Vagina (tissue), 2 donors: ENCODE measurements around the gene CNOT6. TPM values are rescaled to one million over a fixed set of nuclear protein-coding genes. Genes with fewer than 3 reads are reported as not detected.
A peak's percentile ranks its signal among the peaks of the same experiment; 100 is the strongest.

Source experiments
- DNase-seq, 2 donors: peaks; one replicate each; pipeline ENCODE4 v3.0.0-alpha.2; 2017; ENCODE audit errors: extremely low spot score in 2 of 2
- H3K27ac ChIP-seq: fragments of 200-600 bp; sonication (generic); one replicate; pipeline ENCODE4 v1.5.1; 2019
- H3K27me3 ChIP-seq: fragments of 200-600 bp; sonication (generic); one replicate; pipeline ENCODE4 v1.5.1; 2019
- H3K36me3 ChIP-seq, 2 donors: fragments of 200-600 bp; sonication (generic); one replicate each; pipeline ENCODE4 v1.5.1; 2017 to 2019
- H3K4me1 ChIP-seq: fragments of 200-600 bp; sonication (generic); one replicate; pipeline ENCODE4 v1.5.1; 2019
- H3K4me3 ChIP-seq, 2 donors: fragments of 200-600 bp; sonication (generic); 1 replicate in 1 of 2; 2 replicates in 1 of 2; pipeline ENCODE4 v1.5.1; 2016 to 2019
- H3K9me3 ChIP-seq: fragments of 200-600 bp; sonication (generic); one replicate; pipeline ENCODE4 v1.5.1; 2019
- POLR2A ChIP-seq, 2 donors: fragments of 450-650 bp; IDR thresholded peaks; one replicate each; pipeline ENCODE4 v1.6.1; 2017; ENCODE audit warnings: antibody characterized with exemption in 2 of 2, mild to moderate bottlenecking in 2 of 2, moderate library complexity in 2 of 2
- POLR2AphosphoS5 ChIP-seq, 2 donors: sonication (generic); formaldehyde crosslinking; IDR thresholded peaks; one replicate each; pipeline ENCODE4 v1.9.0; 2017; ENCODE audit warnings: antibody characterized with exemption in 2 of 2, mild to moderate bottlenecking in 2 of 2, low read depth in 1 of 2; ENCODE audit not compliant: insufficient read depth in 1 of 2
- intact Hi-C: fragments of 100-400 bp; cut with DNase I; formaldehyde crosslinking; loops from one replicate; pipeline ENCODE4 v1.15.1; 2023
- total RNA-seq: library from RNA; depleted of rRNA; stranded (reverse); fragments of >200 nt; gene quantifications from one replicate; pipeline ENCODE4 v1.2.3, GENCODE V29; 2016
- TF ChIP-seq, protein P1 (sequence below), 3 experiments: fragments of 450-650 bp in 2 of 3; fragments of 200-600 bp in 1 of 3; sonication (generic) in 1 of 3; IDR thresholded peaks; one replicate each; pipeline ENCODE4 v1.5.1; 2017 to 2019; ENCODE audit warnings: antibody characterized with exemption in 3 of 3, mild to moderate bottlenecking in 2 of 3, moderate library complexity in 2 of 3

CNOT6 gene
- total RNA-seq, 1 donor from 2014 or later = 21.4 TPM

DNA sequence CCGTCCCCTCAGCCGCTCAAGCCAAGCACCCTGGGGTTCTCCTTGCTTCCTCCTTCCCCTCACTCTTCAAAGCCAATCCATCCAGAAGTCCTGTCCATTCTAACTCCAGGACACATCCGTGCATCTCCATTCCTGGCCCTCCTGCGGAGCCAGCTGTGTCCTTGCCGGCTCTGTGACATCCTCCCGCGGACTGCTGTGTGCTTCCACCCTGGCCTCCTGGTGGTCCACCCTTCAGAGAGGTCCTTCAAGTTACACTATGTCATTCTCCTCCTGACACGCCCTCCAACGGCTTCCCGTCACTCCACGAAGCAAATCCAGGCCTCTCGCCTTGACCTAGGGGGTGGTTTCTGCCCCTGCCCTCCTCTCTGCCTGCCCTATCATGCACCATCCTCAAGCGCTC lies 110.1 kb downstream of the CNOT6 start:
- intact Hi-C loops = no loop called here
- TF ChIP-seq POLR2AphosphoS5 (IDR thresholded peaks at IDR 0.05; ENCODE audit: insufficient read depth in 1 of 2, low read depth in 1 of 2) (no peak), POLR2A (IDR thresholded peaks at IDR 0.05) (no peak)
- TF ChIP-seq, protein P1, sequence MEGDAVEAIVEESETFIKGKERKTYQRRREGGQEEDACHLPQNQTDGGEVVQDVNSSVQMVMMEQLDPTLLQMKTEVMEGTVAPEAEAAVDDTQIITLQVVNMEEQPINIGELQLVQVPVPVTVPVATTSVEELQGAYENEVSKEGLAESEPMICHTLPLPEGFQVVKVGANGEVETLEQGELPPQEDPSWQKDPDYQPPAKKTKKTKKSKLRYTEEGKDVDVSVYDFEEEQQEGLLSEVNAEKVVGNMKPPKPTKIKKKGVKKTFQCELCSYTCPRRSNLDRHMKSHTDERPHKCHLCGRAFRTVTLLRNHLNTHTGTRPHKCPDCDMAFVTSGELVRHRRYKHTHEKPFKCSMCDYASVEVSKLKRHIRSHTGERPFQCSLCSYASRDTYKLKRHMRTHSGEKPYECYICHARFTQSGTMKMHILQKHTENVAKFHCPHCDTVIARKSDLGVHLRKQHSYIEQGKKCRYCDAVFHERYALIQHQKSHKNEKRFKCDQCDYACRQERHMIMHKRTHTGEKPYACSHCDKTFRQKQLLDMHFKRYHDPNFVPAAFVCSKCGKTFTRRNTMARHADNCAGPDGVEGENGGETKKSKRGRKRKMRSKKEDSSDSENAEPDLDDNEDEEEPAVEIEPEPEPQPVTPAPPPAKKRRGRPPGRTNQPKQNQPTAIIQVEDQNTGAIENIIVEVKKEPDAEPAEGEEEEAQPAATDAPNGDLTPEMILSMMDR (IDR thresholded peaks at IDR 0.05) = no peak
- DNase-seq = no peak
- Histone ChIP-seq H3K27ac (no peak overlapping the region), H3K4me1 (no peaks in the 10 kb centered on the region), H3K4me3 (no peak overlapping the region), H3K9me3 (no peaks in the 10 kb centered on the region), H3K27me3 (no peaks in the 10 kb centered on the region), H3K36me3 (no peaks in the 10 kb centered on the region)

GRCh38 chr5:180605554-180606214 lies 111.5 kb downstream of the CNOT6 start:
- Histone ChIP-seq H3K27me3 (no peaks in the 10 kb centered on the region), H3K36me3 (no peaks in the 10 kb centered on the region), H3K9me3 (no peaks in the 10 kb centered on the region), H3K4me1 (no peaks in the 10 kb centered on the region), H3K4me3 (no peak overlapping the region), H3K27ac (no peak overlapping the region)
- no peak for DNase-seq
- intact Hi-C loops = no loop called here
- TF ChIP-seq, protein P1 (IDR thresholded peaks at IDR 0.05) = peak in 2 of 3 experiments; percentile 28 to 31
- no peak for TF ChIP-seq POLR2AphosphoS5 (IDR thresholded peaks at IDR 0.05; ENCODE audit: insufficient read depth in 1 of 2, low read depth in 1 of 2)

- no peak for TF ChIP-seq POLR2A (IDR thresholded peaks at IDR 0.05)
- no peak for TF ChIP-seq POLR2AphosphoS5 (IDR thresholded peaks at IDR 0.05; ENCODE audit: insufficient read depth in 1 of 2, low read depth in 1 of 2)
- TF ChIP-seq, protein P1 (IDR thresholded peaks at IDR 0.05) = no peak
- Histone ChIP-seq H3K36me3 (no peaks in the 10 kb centered on the region), H3K9me3 (no peaks in the 10 kb centered on the region), H3K27ac (no peak overlapping the region), H3K27me3 (no peaks in the 10 kb centered on the region), H3K4me1 (no peaks in the 10 kb centered on the region), H3K4me3 (no peak overlapping the region)
- DNase-seq = no peak
- intact Hi-C loops = no loop called here
Measured at GRCh38 chr5:180606215-180606785, 112.1 kb downstream of the CNOT6 start.

DNA sequence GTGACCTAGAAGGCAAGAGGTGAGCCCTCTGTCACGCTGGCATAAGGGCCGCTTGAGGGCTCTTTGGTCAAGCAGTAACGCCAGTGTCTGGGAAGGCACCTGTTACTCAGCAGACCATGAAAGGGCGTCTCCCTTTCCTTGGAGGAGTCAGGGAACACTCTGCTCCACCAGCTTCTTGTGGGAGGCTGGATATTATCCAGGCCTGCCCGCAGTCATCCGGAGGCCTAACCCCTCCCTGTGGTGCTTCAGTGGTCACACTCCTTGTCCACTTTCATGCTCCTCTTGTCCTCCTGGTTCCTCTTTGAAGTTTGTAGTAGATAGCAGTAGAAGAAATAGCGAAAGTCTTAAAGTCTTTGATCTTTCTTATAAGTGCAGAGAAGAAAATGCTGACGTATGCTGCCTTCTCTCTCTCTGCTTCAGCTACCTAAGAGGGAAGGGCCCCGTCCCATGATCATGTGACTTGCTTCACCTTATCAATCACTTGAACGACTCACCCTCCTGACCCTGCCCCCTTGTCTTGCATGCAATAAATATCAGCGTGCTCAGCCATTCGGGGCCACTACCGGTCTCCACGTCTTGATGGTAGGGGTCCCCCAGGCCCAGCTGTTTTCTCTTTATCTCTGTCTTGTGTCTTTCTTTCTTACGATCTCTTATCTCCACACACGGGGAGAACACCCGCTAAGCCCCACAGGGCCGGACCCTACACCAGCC lies 113.8 kb downstream of the CNOT6 start:
- Histone ChIP-seq H3K9me3 (no peaks in the 10 kb centered on the region), H3K36me3 (no peaks in the 10 kb centered on the region), H3K4me1 (no peaks in the 10 kb centered on the region), H3K27ac (no peak overlapping the region), H3K4me3 (no peak overlapping the region), H3K27me3 (no peaks in the 10 kb centered on the region)
- no peak for DNase-seq
- TF ChIP-seq POLR2AphosphoS5 (IDR thresholded peaks at IDR 0.05; ENCODE audit: insufficient read depth in 1 of 2, low read depth in 1 of 2) = no peak
- TF ChIP-seq POLR2A (IDR thresholded peaks at IDR 0.05) = no peak
- TF ChIP-seq, protein P1 (IDR thresholded peaks at IDR 0.05) = no peak
- intact Hi-C loops = no loop called here
